Dedifferentiated amniotic fluid mesenchymal stem cell (primary cell): ENCODE data around the gene CEP131.

Experiments
- DNase-seq: peaks from one replicate; pipeline ENCODE4 v3.0.0-alpha.2; 2016; ENCODE audit errors: extremely low spot score

Gene CEP131

GRCh38 chr17:81223762-81224130, 981 bp upstream of the CEP131 start:
- DNase-seq = no peak

DNA sequence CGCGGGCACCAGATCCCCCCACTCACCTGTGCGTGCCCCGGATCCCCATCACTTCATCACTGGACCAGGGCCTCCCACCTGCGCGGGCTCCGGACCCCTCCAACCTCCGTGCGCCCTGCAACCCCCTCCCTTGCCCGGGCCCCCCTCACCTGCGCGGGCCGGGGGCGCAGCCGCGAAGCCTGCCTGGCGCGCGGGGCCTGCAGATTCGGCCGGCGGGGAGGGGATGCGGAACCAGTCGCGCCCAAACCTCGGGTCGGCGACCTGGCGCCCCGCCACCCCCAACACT, 202 bp downstream of the CEP131 start:
- no peak for DNase-seq

DNA sequence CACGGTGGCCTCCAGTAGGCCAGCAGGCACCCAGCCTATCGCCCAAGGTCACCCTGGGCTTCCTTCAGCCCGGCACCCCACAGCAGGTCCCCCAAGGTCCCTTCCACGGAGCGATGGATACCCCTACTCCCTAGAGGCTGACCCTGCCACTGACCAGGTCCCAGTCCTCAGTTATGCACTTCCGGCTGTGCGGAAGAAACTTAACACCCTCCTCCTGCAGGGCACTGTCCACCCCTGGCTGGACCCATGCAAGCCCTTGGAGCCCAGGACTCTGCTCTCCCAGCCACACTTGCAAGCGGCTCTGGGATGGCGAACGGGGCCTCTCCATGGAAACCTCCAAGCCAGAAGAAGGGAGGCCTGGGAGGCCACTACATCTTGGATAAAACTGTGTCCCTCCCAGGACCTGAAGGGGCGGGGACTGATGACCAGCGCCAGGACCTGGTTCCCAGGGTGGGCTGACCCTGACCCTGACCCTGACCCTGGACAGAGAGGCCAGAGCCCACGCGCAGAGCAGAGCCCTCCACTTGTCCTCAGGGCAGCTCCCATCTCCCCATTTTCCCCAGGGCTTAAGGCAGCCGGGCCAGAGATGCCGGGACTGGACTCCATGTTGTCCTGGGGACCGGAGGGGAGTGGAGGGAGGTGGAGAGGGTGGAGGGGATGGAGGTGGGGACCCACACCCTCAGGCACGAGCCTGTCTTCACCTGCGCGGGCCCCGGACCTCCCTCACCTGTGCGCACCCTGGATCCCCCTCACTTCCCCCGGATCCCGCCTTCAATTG, 734 bp downstream of the CEP131 start:
- no peak for DNase-seq

DNA sequence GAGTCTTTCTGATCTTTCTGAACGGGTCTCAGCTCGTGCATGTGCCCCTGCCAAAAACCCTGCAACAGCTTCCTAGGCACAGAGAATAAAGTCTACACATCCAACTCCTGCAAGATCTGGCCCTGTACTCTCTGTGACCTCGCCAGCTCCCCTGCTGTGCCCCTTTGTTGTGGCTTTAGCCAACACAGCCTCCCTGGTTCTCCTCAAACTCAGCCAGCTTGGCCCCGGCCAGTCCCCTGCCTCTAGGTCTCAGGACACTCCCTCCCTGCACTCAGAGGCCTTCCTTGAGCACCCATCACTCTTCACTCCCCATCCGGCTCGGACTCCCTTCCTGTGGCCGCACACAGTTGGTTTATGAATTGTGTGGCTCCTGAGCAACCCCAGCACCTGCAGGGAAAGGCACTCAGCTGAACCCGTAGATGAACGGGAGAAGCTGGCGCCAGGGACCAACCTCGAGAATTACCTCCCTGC, 1.4 kb downstream of the CEP131 start:
- no peak for DNase-seq

DNA sequence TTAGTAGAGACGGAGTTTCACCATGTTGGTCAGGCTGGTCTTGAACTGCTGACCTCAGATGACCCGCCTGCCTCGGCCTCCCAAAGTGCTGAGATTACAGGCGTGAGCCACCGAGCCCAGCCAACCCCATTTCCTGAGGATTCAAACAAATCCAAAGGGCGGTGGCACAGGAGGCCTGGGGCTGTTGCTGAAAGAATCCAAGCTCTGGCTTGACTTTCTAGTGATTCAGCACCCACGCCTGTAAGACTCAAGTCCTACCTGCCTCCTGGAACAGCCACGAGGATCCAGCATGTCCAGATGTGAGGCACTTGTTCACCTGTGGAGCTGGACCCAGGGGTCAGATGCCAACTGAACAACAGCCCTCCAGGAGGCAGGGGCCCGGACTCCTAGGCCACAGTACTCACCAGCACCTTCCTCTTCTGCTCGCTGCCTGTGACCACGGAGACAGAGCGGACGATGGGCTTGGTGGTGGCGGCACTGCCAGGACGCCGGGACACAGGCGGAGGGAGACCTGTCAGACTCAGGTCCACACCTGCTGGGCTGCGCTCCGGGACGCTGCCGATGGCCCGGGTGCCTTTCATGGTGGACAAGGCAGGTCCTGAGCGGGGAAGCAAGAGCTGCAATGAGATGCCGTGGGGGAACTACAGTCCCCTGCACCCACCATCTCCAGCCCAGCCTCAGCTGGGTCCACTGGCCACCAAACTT, 3.1 kb downstream of the CEP131 start:
- DNase-seq = no peak

DNA sequence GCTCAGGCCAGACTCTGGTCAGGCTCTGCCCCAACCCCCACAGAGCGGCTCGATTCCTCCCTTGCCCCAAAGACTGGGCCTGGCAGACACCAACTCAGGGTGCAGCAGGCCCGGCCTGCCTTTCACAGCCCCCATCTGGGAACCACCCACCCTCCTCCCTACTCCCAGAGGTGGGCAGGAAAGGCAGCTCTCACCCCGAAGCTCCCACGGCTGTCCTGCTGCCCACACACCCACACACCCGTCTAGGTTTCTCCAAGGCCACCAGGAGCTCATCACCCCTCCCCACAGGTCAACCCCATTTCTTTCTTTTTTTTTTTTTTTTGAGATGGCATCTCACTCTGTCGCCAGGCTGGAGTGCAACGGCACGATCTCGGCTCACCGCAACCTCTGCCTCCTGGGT, 3.8 kb downstream of the CEP131 start:
- no peak for DNase-seq

GRCh38 chr17:81218459-81218858, 4.3 kb downstream of the CEP131 start:
- no peak for DNase-seq

- no peak for DNase-seq
Measured at GRCh38 chr17:81217491-81217890, 5.3 kb downstream of the CEP131 start.

GRCh38 chr17:81213978-81214377, 8.8 kb downstream of the CEP131 start:
- no peak for DNase-seq

DNA sequence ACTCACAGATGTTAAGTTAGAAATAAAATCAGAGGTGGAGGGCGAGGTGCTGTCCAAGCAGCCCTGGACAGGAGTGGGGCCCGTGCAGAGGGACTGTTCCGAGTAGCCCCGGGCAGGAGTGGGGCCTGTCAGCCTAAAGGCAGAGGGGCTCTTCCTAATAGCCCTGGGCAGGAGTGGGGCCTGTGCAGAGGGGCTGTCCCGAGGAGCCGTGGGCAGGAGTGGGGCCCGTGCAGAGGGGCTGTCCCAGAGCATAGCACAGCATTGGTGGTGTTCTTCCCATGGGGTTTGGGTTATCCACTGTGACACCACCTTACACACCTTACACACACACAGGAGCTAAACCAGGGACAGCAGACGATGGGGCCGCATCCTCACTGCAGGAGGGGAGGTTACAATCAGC, 10.4 kb downstream of the CEP131 start:
- DNase-seq = no peak

DNA sequence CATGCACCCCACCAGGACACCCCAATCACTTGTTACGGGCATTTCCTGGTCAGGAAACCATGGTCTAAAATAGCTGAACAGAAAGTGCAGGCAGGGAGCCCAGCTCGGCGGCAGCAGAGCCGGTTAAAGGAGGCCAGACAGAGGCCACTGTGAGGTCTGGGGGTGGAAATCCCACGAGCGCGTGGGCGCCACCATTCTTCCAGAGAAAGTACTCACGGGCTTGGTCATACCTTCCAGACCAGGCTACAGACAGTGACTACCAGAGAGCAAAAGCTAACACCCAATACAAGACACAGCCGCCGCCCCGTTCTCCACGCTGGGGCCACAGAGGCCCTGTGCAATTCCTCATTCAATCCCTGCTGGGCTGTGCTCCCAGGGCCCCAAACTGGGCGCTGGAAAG, 11.9 kb downstream of the CEP131 start:
- no peak for DNase-seq

DNA sequence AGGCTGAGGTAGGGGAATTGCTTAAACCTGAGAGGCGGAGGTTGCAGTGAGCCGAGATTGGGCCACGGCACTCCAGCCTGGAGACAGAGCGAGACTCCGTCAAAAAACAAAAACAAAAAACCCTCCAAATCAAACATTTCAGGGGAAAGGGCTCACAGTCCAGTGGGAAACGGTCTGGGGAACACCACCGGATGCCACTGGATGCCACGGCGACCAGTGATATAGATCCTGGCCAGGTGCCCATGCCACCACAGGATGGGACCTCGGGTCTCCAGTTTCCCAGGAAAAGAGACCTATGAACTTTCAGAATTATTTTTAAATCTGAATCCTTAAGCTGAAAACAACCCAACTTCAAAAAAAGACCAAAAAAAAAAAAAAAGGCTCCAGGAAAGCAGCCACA, 12.3 kb downstream of the CEP131 start:
- DNase-seq = no peak

GRCh38 chr17:81209141-81209540, 13.6 kb downstream of the CEP131 start:
- DNase-seq = no peak

DNA sequence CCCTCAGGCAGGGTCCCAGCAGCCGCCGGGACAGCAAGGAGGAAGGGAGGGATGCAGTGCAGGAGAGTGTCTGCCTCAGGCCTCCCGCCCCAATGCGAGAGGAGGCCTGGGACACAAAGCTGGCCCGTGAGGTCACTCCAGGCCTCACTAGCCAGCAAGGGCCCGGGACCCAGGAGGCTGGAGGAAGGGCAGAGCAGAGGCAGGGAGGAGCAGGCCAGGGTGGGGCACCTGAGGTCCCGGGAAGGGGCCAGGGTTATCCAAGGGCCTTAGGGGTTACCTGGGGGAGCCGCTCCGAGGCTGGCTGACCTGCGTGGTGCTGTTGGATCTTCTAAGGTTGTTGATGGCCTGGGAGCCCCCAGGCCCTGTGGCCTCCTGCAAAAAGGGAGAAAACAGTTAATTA, 14.1 kb downstream of the CEP131 start:
- no peak for DNase-seq

- DNase-seq = no peak
Measured at GRCh38 chr17:81207610-81208581, 14.9 kb downstream of the CEP131 start.

DNA sequence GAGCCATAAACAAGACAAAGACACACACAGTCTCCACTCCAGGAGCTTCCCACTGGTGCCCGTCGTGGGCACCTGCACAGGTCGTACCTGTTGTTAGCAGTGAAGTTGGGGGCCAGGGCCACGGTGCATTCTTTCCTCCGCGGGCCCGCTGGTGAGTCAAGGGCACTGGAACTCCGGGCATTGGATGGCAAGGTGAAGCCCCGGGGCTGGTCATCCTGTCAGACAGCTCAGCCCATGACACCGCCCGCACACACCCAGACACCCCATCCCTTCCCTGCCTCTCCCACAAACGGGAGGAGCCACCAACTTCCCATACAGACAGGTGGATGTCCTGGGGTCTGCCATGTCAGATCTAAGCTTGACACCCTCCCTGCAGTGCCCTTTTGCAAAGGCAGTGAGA, 16.1 kb downstream of the CEP131 start:
- no peak for DNase-seq

- no peak for DNase-seq
Measured at GRCh38 chr17:81206166-81206565, 16.6 kb downstream of the CEP131 start.

GRCh38 chr17:81204578-81204977, 18.2 kb downstream of the CEP131 start:
- DNase-seq = no peak

DNA sequence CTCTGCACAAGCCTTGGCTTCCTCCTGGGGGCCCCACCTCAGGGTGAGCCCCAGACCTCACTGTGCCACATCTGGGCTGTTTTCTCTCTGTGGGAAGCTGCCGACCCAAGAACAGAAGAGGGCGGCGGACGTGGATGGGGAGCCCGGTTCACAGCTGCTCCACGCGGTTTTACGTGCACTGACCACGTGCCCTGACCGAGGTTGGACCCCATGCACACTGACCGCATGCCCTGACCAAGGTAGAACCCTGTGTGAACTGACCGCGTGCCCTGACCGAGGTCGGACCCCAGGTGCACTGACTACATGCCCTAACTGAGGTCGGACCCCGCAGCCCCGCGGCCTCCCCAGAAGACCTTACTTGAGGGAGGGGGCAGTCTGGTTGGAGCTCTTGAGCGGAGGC, 19.6 kb downstream of the CEP131 start:
- DNase-seq = no peak

- DNase-seq = no peak
Measured at GRCh38 chr17:81202318-81202717, 20.4 kb downstream of the CEP131 start.

DNA sequence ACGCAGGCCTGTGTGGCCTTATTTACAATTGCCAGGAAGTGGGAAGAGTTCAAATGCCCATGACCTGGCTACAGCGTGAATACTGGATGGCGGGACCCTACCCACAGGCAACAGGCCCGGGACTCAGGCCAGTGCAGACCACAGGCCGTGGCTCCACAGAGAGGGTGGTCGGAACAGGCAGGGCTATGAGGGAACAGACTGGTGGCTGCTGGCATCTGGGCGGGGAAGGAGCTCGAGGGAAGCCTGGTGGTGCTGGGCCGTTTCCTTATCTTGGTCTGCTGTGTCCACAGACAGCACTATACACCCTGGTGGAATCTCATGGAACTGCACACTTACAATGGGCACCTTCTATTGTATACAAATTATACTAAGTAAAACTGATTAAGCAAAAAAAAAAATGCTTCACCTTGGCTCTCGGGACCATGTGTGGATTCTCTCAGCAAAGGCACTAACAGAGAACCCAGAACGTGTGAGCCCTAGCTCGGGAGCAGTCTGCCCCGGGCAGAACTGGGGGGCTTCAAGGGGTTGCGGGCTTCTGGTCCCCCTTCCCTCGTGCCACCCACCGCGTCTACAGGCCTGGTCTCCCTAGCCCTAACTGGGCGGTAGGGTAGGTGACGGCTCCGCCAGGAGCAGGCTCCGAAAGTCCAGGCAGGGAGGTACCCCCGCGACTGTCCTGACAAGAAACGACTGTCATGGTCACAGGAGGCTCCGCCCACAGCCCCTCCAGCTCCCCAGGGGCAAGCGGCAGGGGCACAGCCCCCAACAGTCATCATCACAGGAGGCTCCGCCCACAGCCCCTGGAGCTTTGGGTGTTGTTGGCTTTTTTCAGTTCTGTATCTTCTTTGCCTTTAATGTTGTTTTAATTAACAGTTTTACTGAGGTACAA, 21.8 kb downstream of the CEP131 start:
- DNase-seq = peak; percentile 55
